ENCODE measurements around the gene DAPK3.

Gene DAPK3

DNA sequence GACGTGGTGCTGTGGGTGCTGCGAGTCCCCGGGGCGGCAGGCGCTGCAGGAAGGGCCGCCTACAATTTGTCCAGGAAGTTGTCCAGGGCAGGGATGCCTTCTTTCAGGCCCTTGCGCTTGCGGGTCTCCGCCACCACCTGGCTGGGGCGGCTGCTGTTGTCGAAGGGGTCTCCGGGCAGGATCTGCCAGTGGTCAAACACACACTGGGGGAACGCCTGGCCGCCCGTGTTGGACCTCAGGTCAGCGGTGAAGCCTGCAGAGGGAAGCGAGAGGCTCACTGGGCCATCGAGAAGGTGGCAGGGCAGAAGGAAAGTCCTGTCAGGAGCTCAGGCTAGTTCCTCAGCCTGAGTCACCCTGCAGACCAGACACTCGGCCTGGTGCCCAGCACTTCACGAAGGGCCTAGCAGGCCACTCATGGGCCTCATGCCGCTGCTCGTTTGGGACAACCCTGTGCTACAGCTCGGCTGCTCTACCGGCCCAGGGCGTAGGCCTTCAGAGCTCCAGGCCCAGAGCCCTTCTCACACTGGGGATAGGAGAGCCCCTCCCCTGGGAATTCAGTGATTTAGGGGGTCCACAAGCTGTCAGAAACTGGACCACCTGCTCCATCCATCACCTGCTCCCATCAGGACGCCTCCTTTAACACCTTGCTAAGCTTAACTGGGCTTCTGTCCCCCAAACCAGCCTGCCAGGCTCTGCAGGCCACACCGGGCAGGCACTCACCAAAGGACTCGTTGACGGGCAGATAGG lies 5.8 kb upstream of the DAPK3 start:
- no peak for TF ChIP-seq FOXP2 (optimal IDR thresholded peaks at IDR 0.05; ENCODE audit: borderline replicate concordance, extremely low read depth, extremely low read length, insufficient read depth)

- no peak for TF ChIP-seq SIN3A (IDR thresholded peaks at IDR 0.05; ENCODE audit: borderline replicate concordance, insufficient read depth, low read length)
- TF ChIP-seq, protein P1, sequence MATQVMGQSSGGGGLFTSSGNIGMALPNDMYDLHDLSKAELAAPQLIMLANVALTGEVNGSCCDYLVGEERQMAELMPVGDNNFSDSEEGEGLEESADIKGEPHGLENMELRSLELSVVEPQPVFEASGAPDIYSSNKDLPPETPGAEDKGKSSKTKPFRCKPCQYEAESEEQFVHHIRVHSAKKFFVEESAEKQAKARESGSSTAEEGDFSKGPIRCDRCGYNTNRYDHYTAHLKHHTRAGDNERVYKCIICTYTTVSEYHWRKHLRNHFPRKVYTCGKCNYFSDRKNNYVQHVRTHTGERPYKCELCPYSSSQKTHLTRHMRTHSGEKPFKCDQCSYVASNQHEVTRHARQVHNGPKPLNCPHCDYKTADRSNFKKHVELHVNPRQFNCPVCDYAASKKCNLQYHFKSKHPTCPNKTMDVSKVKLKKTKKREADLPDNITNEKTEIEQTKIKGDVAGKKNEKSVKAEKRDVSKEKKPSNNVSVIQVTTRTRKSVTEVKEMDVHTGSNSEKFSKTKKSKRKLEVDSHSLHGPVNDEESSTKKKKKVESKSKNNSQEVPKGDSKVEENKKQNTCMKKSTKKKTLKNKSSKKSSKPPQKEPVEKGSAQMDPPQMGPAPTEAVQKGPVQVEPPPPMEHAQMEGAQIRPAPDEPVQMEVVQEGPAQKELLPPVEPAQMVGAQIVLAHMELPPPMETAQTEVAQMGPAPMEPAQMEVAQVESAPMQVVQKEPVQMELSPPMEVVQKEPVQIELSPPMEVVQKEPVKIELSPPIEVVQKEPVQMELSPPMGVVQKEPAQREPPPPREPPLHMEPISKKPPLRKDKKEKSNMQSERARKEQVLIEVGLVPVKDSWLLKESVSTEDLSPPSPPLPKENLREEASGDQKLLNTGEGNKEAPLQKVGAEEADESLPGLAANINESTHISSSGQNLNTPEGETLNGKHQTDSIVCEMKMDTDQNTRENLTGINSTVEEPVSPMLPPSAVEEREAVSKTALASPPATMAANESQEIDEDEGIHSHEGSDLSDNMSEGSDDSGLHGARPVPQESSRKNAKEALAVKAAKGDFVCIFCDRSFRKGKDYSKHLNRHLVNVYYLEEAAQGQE (IDR thresholded peaks at IDR 0.05; ENCODE audit: insufficient read depth in 1 of 2, low read depth in 2 of 2, low read length in 2 of 2): no peak
- TF ChIP-seq POLR2AphosphoS5 (IDR thresholded peaks at IDR 0.05; ENCODE audit: low read depth, low read length): peak; percentile 63; the same call in 1 of the 2 replicates
- no peak; the same call in 1 of the 2 replicates for TF ChIP-seq TAF1 (IDR thresholded peaks at IDR 0.05; ENCODE audit: borderline replicate concordance, insufficient read depth, low read length)
These were observed 4.8 kb upstream of the DAPK3 start for GRCh38 chr19:3975637-3976087.

DNA sequence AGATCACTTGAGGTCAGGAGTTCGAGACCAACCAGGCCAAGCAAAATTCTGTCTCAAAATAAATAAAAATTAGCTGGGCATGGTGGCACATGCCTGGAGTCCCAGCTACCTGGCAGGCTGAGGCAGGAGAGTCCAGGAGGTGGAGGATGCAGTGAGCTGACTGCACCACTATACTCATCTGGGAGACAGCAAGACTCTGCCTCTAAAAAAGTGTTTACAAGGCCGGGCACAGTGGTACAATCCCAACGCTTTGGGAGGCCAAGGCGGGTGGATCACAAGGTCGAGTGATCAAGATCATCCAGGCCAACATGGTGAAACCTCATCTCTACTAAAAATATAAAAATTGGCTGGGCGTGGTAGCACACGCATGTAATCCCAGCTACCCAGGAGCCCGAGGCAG lies 4.2 kb upstream of the DAPK3 start:
- TF ChIP-seq POLR2AphosphoS5 (IDR thresholded peaks at IDR 0.05; ENCODE audit: low read depth, low read length) (no peak; the same call in 1 of the 2 replicates), TAF1 (IDR thresholded peaks at IDR 0.05; ENCODE audit: borderline replicate concordance, insufficient read depth, low read length) (no peak), SIN3A (IDR thresholded peaks at IDR 0.05; ENCODE audit: borderline replicate concordance, insufficient read depth, low read length) (no peak), FOXP2 (optimal IDR thresholded peaks at IDR 0.05; ENCODE audit: borderline replicate concordance, extremely low read depth, extremely low read length, insufficient read depth) (no peak)
- TF ChIP-seq, protein P1 (IDR thresholded peaks at IDR 0.05; ENCODE audit: insufficient read depth in 1 of 2, low read depth in 2 of 2, low read length in 2 of 2): no peak

GRCh38 chr19:3970313-3970807 lies 539 bp downstream of the DAPK3 start:
- TF ChIP-seq FOXP2 (optimal IDR thresholded peaks at IDR 0.05; ENCODE audit: borderline replicate concordance, extremely low read depth, extremely low read length, insufficient read depth): no peak
- TF ChIP-seq, protein P1 (IDR thresholded peaks at IDR 0.05; ENCODE audit: insufficient read depth in 1 of 2, low read depth in 2 of 2, low read length in 2 of 2): no peak
- no peak for TF ChIP-seq SIN3A (IDR thresholded peaks at IDR 0.05; ENCODE audit: borderline replicate concordance, insufficient read depth, low read length)
- no peak for TF ChIP-seq TAF1 (IDR thresholded peaks at IDR 0.05; ENCODE audit: borderline replicate concordance, insufficient read depth, low read length)
- no peak for TF ChIP-seq POLR2AphosphoS5 (IDR thresholded peaks at IDR 0.05; ENCODE audit: low read depth, low read length)

GRCh38 chr19:3969435-3970312 lies 1.2 kb downstream of the DAPK3 start:
- TF ChIP-seq, protein P1 (IDR thresholded peaks at IDR 0.05; ENCODE audit: insufficient read depth in 1 of 2, low read depth in 2 of 2, low read length in 2 of 2): peak in 1 of 2 experiments; percentile 69; a peak in 1 of 4 replicates
- no peak for TF ChIP-seq POLR2AphosphoS5 (IDR thresholded peaks at IDR 0.05; ENCODE audit: low read depth, low read length)
- TF ChIP-seq TAF1 (IDR thresholded peaks at IDR 0.05; ENCODE audit: borderline replicate concordance, insufficient read depth, low read length): no peak

Measured in PFSK-1 (cell line).